ENCODE measurements around the gene B3GLCT. TPM values are rescaled to one million over a fixed set of nuclear protein-coding genes. Genes with fewer than 3 reads are reported as not detected.

B3GLCT gene
- total RNA-seq, 1 donor: 3.2 TPM

DNA sequence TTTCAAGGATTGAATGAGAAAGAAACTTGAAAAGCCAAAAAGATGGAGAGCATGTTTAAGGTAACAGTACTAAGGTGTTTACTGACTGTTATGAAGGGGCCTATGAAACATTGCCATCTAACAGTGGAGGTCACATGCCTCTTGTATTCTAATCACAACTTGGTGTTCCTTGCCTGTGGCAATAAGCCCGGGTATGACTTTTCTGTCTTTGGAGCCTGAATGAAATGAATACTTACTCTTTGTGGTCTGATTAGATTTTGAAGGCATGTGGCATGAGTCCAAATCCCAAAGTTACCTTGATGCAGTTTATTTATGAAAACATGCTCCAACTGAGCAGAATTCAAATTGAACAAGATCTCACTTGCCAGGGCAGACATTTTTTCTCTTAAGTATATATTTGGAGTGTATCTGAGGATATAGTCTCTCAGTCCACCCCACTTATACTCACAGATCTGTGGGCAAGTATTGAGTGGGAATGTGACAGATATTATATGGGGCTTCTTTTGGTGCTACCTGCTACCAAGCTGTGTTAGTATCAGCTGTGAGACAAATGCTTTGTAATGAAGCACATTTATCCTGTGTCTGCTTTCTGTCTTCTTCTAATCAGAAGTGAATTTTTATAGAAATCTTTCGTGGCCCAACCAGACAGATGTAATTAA, 67.5 kb downstream of the B3GLCT start:
- no peak for DNase-seq (ENCODE audit: low read depth in 2 of 3, low spot score in 2 of 3)

GRCh38 chr13:31274390-31274789, 74.6 kb downstream of the B3GLCT start:
- DNase-seq (ENCODE audit: low read depth in 2 of 3, low spot score in 2 of 3): no peak

GRCh38 chr13:31276421-31276820, 76.6 kb downstream of the B3GLCT start:
- DNase-seq (ENCODE audit: low read depth in 2 of 3, low spot score in 2 of 3): no peak

- DNase-seq (ENCODE audit: low read depth in 2 of 3, low spot score in 2 of 3): no peak
These were observed 79.1 kb downstream of the B3GLCT start for GRCh38 chr13:31278869-31279268.

GRCh38 chr13:31282741-31283455, 83.1 kb downstream of the B3GLCT start:
- DNase-seq (ENCODE audit: low read depth in 2 of 3, low spot score in 2 of 3): no peak

GRCh38 chr13:31286930-31287329, 87.2 kb downstream of the B3GLCT start:
- DNase-seq (ENCODE audit: low read depth in 2 of 3, low spot score in 2 of 3): no peak

GRCh38 chr13:31301119-31301518, 101.3 kb downstream of the B3GLCT start:
- no peak for DNase-seq (ENCODE audit: low read depth in 2 of 3, low spot score in 2 of 3)

DNA sequence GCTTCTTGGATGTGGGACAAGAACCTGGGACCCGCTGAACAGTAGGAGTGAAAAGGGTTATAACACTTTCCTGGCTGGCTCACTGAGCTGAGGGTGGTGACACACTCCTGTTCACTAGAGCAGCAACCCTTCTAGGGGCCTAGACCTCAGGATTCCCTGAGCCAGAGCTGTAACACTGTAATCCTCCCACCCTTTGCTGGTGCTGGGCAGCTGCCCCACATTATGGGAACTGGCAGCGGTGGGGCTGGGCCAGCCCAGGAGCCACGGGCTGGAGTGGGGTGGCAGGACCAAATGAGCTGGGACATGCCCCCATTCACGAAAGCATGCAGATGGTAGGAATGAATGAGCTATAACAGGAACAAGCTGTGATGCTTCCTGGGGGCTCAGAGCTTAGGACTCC, 110.6 kb downstream of the B3GLCT start:
- no peak for DNase-seq (ENCODE audit: low read depth in 2 of 3, low spot score in 2 of 3)

- DNase-seq (ENCODE audit: low read depth in 2 of 3, low spot score in 2 of 3): no peak
These were observed 111.0 kb downstream of the B3GLCT start for GRCh38 chr13:31310786-31311185.

DNA sequence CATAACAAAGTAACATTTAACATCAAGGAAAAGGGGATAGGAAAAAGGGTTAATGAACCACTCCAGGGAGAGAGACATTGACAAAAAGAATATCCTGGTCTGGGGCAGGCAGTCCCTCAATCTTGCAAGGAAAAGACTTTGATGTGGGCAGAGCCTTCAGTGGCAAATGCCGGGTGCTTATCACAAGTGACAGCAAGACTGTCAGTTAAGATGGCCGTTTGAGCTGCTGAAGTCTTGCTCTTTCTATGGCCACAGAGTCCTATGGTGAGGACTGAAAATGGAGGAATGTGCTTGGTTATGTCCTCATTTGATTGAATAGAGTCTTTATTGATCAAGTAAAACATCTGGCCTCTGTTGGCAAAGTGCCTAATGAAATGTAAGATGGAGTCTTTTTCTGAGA, 112.1 kb downstream of the B3GLCT start:
- no peak for DNase-seq (ENCODE audit: low read depth in 2 of 3, low spot score in 2 of 3)

GRCh38 chr13:31314961-31315360, 115.2 kb downstream of the B3GLCT start:
- DNase-seq (ENCODE audit: low read depth in 2 of 3, low spot score in 2 of 3): no peak

- DNase-seq (ENCODE audit: low read depth in 2 of 3, low spot score in 2 of 3): no peak
These were observed 121.2 kb downstream of the B3GLCT start for GRCh38 chr13:31320946-31321345.

GRCh38 chr13:31321457-31321856, 121.7 kb downstream of the B3GLCT start:
- no peak for DNase-seq (ENCODE audit: low read depth in 2 of 3, low spot score in 2 of 3)

GRCh38 chr13:31322026-31322425, 122.3 kb downstream of the B3GLCT start:
- DNase-seq (ENCODE audit: low read depth in 2 of 3, low spot score in 2 of 3): no peak

DNA sequence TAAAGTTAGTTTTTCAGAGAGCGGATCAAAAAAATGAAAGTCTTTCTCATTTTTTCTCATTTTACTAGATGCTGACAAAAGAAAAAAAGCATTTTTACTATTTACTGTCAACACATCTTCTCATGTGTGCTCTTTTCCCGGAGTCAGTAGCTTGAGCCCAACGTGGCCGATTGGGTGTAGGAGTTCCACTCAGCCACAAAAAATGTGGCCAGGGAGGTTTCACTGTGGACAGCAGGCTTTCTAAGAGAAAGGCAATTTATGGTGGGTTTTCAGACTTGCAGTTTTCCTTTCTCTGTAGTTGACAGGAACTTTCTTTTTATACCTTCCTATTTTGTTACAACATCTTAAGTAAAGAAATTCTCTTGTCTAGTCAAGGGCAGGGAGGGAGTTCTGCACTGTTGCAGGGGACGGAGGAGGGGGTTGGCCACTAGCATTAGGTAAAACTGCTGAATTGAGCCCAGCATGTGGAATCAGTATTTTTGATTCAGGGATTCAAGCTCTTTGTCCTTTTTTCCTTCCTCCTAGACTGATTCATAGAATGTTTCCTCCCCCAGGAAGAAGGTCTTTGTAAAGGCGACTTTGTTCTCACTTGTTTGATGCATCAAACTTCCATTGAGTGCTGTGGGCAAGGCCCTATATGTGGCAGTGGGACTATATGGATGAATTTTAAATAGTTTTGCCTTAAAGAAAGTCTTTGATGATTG, 123.1 kb downstream of the B3GLCT start:
- no peak for DNase-seq (ENCODE audit: low read depth in 2 of 3, low spot score in 2 of 3)

DNA sequence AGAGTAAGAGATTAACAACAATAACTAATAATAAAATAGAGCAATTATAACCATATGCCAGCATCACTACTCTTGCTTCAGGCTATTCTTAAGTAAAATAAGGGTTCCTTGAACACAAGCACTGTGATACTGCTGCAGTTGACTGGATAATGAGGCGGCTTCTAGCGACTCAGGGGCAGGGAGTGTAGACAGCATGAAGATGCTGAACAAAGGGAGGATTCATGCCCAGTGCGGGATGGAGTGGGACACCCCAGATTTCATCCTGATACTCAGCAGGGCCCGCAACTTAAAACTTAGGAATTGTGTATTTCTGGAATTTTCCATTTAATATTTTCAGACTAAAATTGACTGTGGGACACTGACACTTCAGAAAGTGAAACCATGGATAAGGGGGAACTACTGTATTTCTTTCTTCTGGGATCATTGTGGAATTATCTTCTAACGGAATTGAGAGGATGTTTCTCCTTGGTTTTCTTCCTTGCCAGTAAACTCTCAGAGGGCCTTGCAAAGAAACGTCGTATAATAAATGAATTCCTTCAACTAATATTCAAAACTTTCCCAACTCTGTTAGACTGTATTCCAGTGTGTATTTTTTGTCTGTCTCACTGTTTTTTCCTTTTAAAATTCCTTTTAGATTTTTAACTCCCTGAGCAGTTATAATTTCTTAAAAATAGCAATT, 127.5 kb downstream of the B3GLCT start:
- no peak for DNase-seq (ENCODE audit: low read depth in 2 of 3, low spot score in 2 of 3)

- no peak for DNase-seq (ENCODE audit: low read depth in 2 of 3, low spot score in 2 of 3)
These were observed 128.9 kb downstream of the B3GLCT start for GRCh38 chr13:31328549-31329235.

DNA sequence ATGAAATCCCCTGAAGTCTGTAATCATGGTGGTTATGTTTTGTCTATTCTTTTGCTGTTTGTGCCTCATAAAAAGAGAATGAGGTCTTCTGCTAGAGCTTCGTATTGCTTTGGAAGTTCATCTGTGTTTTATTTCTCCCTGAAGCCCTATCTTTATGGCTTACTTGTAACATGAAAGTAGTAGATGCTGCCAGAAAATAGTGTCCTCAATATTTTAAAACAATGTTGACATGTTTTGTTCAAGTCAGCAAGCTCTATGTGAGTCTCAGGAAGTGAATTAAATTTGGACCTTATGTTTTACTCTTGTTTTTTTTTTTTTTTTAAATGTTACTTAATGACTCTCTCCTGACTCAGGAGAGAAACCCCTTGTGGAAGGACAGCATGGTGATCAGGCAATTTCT, 130.5 kb downstream of the B3GLCT start:
- no peak for DNase-seq (ENCODE audit: low read depth in 2 of 3, low spot score in 2 of 3)

- no peak for DNase-seq (ENCODE audit: low read depth in 2 of 3, low spot score in 2 of 3)
These were observed 131.3 kb downstream of the B3GLCT start for GRCh38 chr13:31331068-31331467.

GRCh38 chr13:31334547-31334946, 134.8 kb downstream of the B3GLCT start:
- DNase-seq (ENCODE audit: low read depth in 2 of 3, low spot score in 2 of 3): no peak

Data from hematopoietic multipotent progenitor cell (in vitro differentiated cells).